Fibroblast of lung (primary cell): ENCODE measurements around the gene RNF10. TPM values are rescaled to one million over a fixed set of nuclear protein-coding genes. Genes with fewer than 3 reads are reported as not detected.

ENCODE experiments used
- DNase-seq, 2 donors: peaks; one replicate each; pipeline versions ENCODE4 v3.0.0 to v3.0.0-alpha.2; 2010; ENCODE audit warnings: low read depth in 2 of 2
- H2AFZ ChIP-seq: 2 replicates; pipeline ENCODE4 v1.5.1; 2012; ENCODE audit warnings: low read length, control low read depth, inconsistent platforms
- H3K27ac ChIP-seq: 2 replicates; pipeline ENCODE4 v1.5.1; 2011; ENCODE audit warnings: low read length, control low read depth; ENCODE audit not compliant: insufficient read depth
- H3K27me3 ChIP-seq: 2 replicates; pipeline ENCODE4 v1.5.1; 2011; ENCODE audit warnings: mild to moderate bottlenecking, low read length; ENCODE audit not compliant: control insufficient read depth, insufficient read depth
- H3K36me3 ChIP-seq: 2 replicates; pipeline ENCODE4 v1.5.1; 2011; ENCODE audit warnings: low read length; ENCODE audit not compliant: control insufficient read depth, insufficient read depth
- H3K4me1 ChIP-seq: 2 replicates; pipeline ENCODE4 v1.5.1; 2011; ENCODE audit warnings: low read length; ENCODE audit not compliant: control insufficient read depth, insufficient read depth; ENCODE audit errors: extremely low read depth
- H3K4me2 ChIP-seq: 2 replicates; pipeline ENCODE4 v1.5.1; 2011; ENCODE audit warnings: low read length, control low read depth; ENCODE audit not compliant: insufficient read depth; ENCODE audit errors: extremely low read depth
- H3K4me3 ChIP-seq, 4 experiments: fragments of 200-600 bp in 1 of 4; sonication (generic) in 1 of 4; replicated peaks in 1 of 4; 2 replicates each; pipeline ENCODE4 v1.5.1; 2011 to 2016; ENCODE audit warnings: low read length in 4 of 4, low read depth in 3 of 4, mild to moderate bottlenecking in 3 of 4, control low read depth in 2 of 4, inconsistent platforms in 1 of 4, mixed read lengths in 1 of 4; ENCODE audit not compliant: insufficient read depth in 1 of 4; ENCODE audit errors: control extremely low read depth in 1 of 4
- H3K79me2 ChIP-seq: 2 replicates; pipeline ENCODE4 v1.5.1; 2012; ENCODE audit warnings: mild to moderate bottlenecking, low read length, inconsistent platforms; ENCODE audit not compliant: control insufficient read depth, insufficient read depth
- H3K9ac ChIP-seq: 2 replicates; pipeline ENCODE4 v1.5.1; 2011; ENCODE audit warnings: mild to moderate bottlenecking, low read length, control low read depth; ENCODE audit not compliant: insufficient read depth
- H3K9me3 ChIP-seq: 2 replicates; pipeline ENCODE4 v1.5.1; 2012; ENCODE audit warnings: low read depth, low read length; ENCODE audit not compliant: control insufficient read depth, insufficient read depth
- H4K20me1 ChIP-seq: 2 replicates; pipeline ENCODE4 v1.5.1; 2011; ENCODE audit warnings: low read length; ENCODE audit not compliant: control insufficient read depth, insufficient read depth; ENCODE audit errors: extremely low read depth
- EZH2 ChIP-seq: IDR thresholded peaks from 2 replicates; pipeline ENCODE4 v1.5.1; 2012; ENCODE audit warnings: low read length, control low read depth, mild to moderate bottlenecking; ENCODE audit errors: missing control alignments
- polyA plus RNA-seq, 2 donors: library from polyadenylated mRNA; depleted of rRNA in 1 of 2; stranded (reverse) in 1 of 2; unstranded in 1 of 2; fragments of >200 nt; gene quantifications; 2 replicates each; pipeline ENCODE4 v1.2.1, GENCODE V29; 2011 to 2012; ENCODE audit warnings: missing spikeins in 1 of 2
- total RNA-seq: library from RNA; depleted of rRNA; stranded (reverse); fragments of >200 nt; gene quantifications from 2 replicates; pipeline ENCODE4 v1.2.1, GENCODE V29; 2014
- TF ChIP-seq, protein P1 (sequence below), 2 donors: IDR thresholded peaks in 1 of 2; conservative IDR thresholded peaks in 1 of 2; 1 replicate in 1 of 2; 2 replicates in 1 of 2; pipeline ENCODE4 v1.5.1; 2011 to 2012; ENCODE audit warnings: low read length in 2 of 2, control low read depth in 1 of 2, inconsistent platforms in 1 of 2, low read depth in 1 of 2, mild to moderate bottlenecking in 1 of 2

Gene RNF10
- total and polyA plus RNA-seq, 2 donors (not counting 1 experiment from before 2014, with no cell fraction given): 174 to 184 TPM

DNA sequence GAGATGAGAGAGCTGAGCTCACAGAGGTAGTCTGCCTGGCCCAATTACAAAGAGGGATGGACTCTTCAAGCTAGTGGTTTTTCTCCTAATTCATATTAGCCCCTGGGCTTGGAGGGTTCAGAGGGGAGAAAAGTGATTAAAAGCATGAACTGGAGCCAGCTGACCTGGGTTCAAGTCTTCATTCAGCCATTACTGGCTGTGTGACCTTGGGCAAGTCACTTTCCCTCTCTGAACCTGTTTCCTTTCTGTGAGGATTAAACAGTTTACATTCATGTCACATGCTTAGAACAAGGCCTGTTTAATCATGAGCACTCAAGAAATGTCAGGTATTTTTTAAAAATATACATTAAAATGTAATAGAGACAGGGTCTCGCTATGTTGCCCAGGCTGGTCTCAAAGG lies 54.2 kb downstream of the RNF10 start:
- no peak overlapping the region for H3K9ac ChIP-seq
- DNase-seq: no peak
- no peak overlapping the region for H2AFZ ChIP-seq
- peaks cover 2% of the 10 kb centered on the region for H3K4me1 ChIP-seq
- no peaks in the 10 kb centered on the region for H4K20me1 ChIP-seq
- H3K9me3 ChIP-seq: no peaks in the 10 kb centered on the region
- H3K36me3 ChIP-seq: no peaks in the 10 kb centered on the region
- H3K27me3 ChIP-seq: peaks cover 13% of the 10 kb centered on the region
- TF ChIP-seq, protein P1, sequence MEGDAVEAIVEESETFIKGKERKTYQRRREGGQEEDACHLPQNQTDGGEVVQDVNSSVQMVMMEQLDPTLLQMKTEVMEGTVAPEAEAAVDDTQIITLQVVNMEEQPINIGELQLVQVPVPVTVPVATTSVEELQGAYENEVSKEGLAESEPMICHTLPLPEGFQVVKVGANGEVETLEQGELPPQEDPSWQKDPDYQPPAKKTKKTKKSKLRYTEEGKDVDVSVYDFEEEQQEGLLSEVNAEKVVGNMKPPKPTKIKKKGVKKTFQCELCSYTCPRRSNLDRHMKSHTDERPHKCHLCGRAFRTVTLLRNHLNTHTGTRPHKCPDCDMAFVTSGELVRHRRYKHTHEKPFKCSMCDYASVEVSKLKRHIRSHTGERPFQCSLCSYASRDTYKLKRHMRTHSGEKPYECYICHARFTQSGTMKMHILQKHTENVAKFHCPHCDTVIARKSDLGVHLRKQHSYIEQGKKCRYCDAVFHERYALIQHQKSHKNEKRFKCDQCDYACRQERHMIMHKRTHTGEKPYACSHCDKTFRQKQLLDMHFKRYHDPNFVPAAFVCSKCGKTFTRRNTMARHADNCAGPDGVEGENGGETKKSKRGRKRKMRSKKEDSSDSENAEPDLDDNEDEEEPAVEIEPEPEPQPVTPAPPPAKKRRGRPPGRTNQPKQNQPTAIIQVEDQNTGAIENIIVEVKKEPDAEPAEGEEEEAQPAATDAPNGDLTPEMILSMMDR (conservative IDR thresholded peaks at IDR 0.05 in 1 of 2, IDR thresholded peaks at IDR 0.05 in 1 of 2; ENCODE audit: low read depth in 1 of 2, low read length in 2 of 2): no peak
- TF ChIP-seq EZH2: no peak
- no peaks in the 10 kb centered on the region for H3K79me2 ChIP-seq
- H3K4me3 ChIP-seq: no peak overlapping the region
- no peak overlapping the region for H3K4me2 ChIP-seq
- no peak overlapping the region for H3K27ac ChIP-seq

DNA sequence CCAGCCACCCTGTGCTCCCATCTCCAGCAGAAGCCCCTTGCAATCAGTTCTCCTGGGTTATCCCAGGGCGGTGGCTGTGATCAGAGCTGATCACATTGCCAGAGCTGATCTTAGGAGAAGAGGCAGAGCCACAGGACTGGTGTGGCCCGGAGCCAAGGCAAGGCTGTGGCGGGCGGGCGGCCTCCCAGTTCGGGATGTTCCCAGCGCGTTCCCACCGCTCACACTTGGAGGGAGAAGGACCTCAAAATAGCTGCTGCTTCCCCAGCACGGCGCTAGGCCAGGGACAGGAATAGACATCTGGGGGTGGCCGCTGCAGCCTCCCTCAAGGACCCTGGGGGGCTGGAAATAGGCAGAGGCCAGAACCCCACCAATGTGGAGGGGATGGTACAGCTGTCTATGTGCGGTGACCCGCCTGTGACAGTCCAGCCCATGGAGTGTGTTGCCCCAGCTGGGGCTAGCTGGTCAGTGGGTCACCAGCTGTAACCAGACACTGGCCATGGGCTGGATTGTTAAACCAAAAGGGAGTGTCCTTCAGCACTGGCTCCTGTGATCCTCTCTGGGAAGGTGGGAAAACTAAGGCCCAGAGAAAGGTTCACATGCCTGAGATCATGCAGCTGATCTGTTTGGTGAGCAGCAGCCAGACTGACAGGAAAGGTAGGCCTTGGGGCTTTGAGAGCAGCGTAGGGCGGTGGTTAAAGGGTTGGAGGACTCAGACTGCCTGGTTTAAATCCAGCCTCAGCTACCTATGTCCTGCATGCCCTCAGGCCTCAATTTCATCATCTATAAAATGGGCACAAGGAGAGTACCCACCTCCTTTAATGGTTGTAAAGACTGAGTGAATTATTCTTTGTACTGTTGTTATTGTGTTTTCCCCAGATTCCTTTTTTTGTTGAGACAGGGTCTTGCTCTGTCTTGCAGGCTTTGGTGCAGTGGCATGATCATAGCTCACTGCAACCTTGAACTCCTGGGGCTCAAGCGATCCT lies 55.1 kb downstream of the RNF10 start:
- Histone ChIP-seq H3K27ac (no peak overlapping the region), H3K4me2 (no peak overlapping the region), H3K9ac (no peak overlapping the region), H3K27me3 (peaks cover 13% of the 10 kb centered on the region), H4K20me1 (no peaks in the 10 kb centered on the region), H3K36me3 (no peaks in the 10 kb centered on the region), H3K9me3 (no peaks in the 10 kb centered on the region), H3K4me1 (no peaks in the 10 kb centered on the region), H2AFZ (no peak overlapping the region), H3K79me2 (no peaks in the 10 kb centered on the region), H3K4me3 (no peak overlapping the region)
- TF ChIP-seq, protein P1 (conservative IDR thresholded peaks at IDR 0.05 in 1 of 2, IDR thresholded peaks at IDR 0.05 in 1 of 2; ENCODE audit: low read depth in 1 of 2, low read length in 2 of 2): no peak
- no peak for TF ChIP-seq EZH2
- DNase-seq: no peak

DNA sequence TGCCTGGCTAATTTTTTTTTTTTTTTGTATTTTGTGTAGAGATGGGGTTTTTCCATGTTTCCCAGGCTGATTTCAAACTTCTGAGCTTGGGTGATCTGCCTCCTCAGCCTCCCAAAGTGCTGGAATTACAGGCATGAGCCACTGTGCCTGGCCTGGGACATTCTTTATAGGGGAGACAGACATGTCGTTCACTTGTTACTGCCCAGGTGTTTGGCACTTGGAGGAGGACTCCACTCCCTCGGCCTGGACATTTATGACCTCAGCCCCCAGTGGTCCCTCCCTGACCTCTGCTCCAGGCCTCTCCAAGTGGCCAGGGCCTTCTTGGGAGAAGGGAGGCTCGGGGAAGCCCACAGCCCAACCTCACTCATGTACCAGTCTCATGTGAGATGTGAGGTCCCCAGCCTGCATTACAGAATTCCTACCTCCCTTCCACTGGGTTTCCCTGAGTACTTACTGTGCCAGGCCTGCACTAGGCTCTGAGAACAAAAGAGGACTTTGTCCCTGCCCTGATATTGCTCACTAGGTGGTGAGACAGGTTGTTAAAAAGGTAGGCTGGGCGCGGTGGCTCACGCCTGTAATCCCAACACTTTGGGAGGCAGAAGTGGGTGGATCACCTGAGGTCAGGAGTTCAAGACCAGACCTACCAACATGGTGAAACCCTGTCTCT lies 56.7 kb downstream of the RNF10 start:
- Histone ChIP-seq H3K36me3 (no peaks in the 10 kb centered on the region), H3K27me3 (peaks cover 13% of the 10 kb centered on the region), H2AFZ (no peak overlapping the region), H3K9ac (no peak overlapping the region), H3K4me2 (no peak overlapping the region), H3K79me2 (no peaks in the 10 kb centered on the region), H3K27ac (no peak overlapping the region), H4K20me1 (no peaks in the 10 kb centered on the region), H3K9me3 (no peaks in the 10 kb centered on the region), H3K4me3 (no peak overlapping the region), H3K4me1 (no peaks in the 10 kb centered on the region)
- DNase-seq: no peak
- TF ChIP-seq, protein P1 (conservative IDR thresholded peaks at IDR 0.05 in 1 of 2, IDR thresholded peaks at IDR 0.05 in 1 of 2; ENCODE audit: low read depth in 1 of 2, low read length in 2 of 2): no peak
- TF ChIP-seq EZH2: no peak
